ENCODE data around the gene PEX6. TPM values are rescaled to one million over a fixed set of nuclear protein-coding genes. Genes with fewer than 3 reads are reported as not detected.

PEX6 gene
- total and polyA plus RNA-seq, 2 of the 13 experiments (the other 11 are each of a cell fraction or from before 2014, with no cell fraction given), result 5.1 to 6.7 TPM

GRCh38 chr6:43013843-43014433 is 35.0 kb upstream of the PEX6 start, which contains the start of the genes KLHDC3 and MEA1 (continued):
- TF ChIP-seq ZNF646 (CRISPR knock-in tag; IDR thresholded peaks at IDR 0.05) (no peak), RFX1 (IDR thresholded peaks at IDR 0.05) (no peak; the same call in 1 of the 2 replicates), LBX2 (CRISPR knock-in tag; IDR thresholded peaks at IDR 0.05; ENCODE audit: borderline replicate concordance) (no peak), IKZF4 (CRISPR knock-in tag; IDR thresholded peaks at IDR 0.05; ENCODE audit: borderline replicate concordance, low read depth, not compliant biosample characterization) (no peak), KAT2B (IDR thresholded peaks at IDR 0.05; ENCODE audit: borderline replicate concordance, low read depth, low read length) (no peak), AHDC1 (CRISPR knock-in tag; IDR thresholded peaks at IDR 0.05; ENCODE audit: borderline replicate concordance) (no peak), PITX1 (CRISPR knock-in tag; IDR thresholded peaks at IDR 0.05) (no peak), ZNF10 (CRISPR knock-in tag; IDR thresholded peaks at IDR 0.05; ENCODE audit: borderline replicate concordance, low read depth) (no peak), ZC3H13 (CRISPR knock-in tag; IDR thresholded peaks at IDR 0.05) (0 out of 2 replicates have a peak, but pooled peaks have one; percentile 12), IRF1 (CRISPR knock-in tag; IDR thresholded peaks at IDR 0.05; ENCODE audit: low read depth) (no peak), SOX5 (CRISPR knock-in tag; IDR thresholded peaks at IDR 0.05; ENCODE audit: borderline replicate concordance) (peak; percentile 18), NBN (conservative IDR thresholded peaks at IDR 0.05) (no peak), ZNF24 (IDR thresholded peaks at IDR 0.05) (no peak), HMG20B (CRISPR knock-in tag; conservative IDR thresholded peaks at IDR 0.05) (0 out of 2 replicates have a peak, but pooled peaks have one; percentile 18), ZNF431 (CRISPR knock-in tag; IDR thresholded peaks at IDR 0.05; ENCODE audit: borderline replicate concordance, low read depth) (no peak)

Data from HepG2 (cell line).